Progenitor cell of endocrine pancreas (in vitro differentiated cells): ENCODE results near the gene RPRD1B. TPM values are rescaled to one million over a fixed set of nuclear protein-coding genes. Genes with fewer than 3 reads are reported as not detected.

ENCODE experiments used
- DNase-seq: peaks from one replicate; pipeline ENCODE4 v3.0.0; 2021; ENCODE audit warnings: low spot score; ENCODE audit not compliant: unreplicated experiment
- H3K27ac Mint-ChIP-seq: 2 replicates; pipeline ENCODE4 v1.8.0; 2021; ENCODE audit warnings: mild to moderate bottlenecking, moderate library complexity, mixed read lengths
- H3K27me3 Mint-ChIP-seq: 2 replicates; pipeline ENCODE4 v1.8.0; 2021; ENCODE audit warnings: mixed read lengths
- H3K36me3 Mint-ChIP-seq: 2 replicates; pipeline ENCODE4 v1.8.0; 2022; ENCODE audit warnings: mixed read lengths; ENCODE audit not compliant: insufficient read depth
- H3K4me1 Mint-ChIP-seq: 2 replicates; pipeline ENCODE4 v1.8.0; 2021; ENCODE audit warnings: low read depth, mixed read lengths
- H3K4me3 Mint-ChIP-seq: 2 replicates; pipeline ENCODE4 v1.8.0; 2021; ENCODE audit warnings: low read depth, mild to moderate bottlenecking, moderate library complexity, mixed read lengths
- H3K9me3 Mint-ChIP-seq: 2 replicates; pipeline ENCODE4 v1.8.0; 2021; ENCODE audit warnings: low read depth, mixed read lengths
- total RNA-seq: library from RNA; stranded (reverse); gene quantifications from 2 replicates; pipeline ENCODE4 v1.2.1, GENCODE V29; 2021
- TF ChIP-seq, protein P1 (sequence below): fragments of 200-600 bp; sonication (generic); IDR thresholded peaks from one replicate; pipeline ENCODE4 v1.5.0; 2021; ENCODE audit warnings: antibody characterized with exemption, mild to moderate bottlenecking; ENCODE audit not compliant: unreplicated experiment

RPRD1B gene
- total RNA-seq, 1 donor from 2014 or later = 31.7 TPM

GRCh38 chr20:38139977-38140753 is 106.6 kb downstream of the RPRD1B start:
- no peaks in the 10 kb centered on the region for H3K36me3 Mint-ChIP-seq
- TF ChIP-seq, protein P1, sequence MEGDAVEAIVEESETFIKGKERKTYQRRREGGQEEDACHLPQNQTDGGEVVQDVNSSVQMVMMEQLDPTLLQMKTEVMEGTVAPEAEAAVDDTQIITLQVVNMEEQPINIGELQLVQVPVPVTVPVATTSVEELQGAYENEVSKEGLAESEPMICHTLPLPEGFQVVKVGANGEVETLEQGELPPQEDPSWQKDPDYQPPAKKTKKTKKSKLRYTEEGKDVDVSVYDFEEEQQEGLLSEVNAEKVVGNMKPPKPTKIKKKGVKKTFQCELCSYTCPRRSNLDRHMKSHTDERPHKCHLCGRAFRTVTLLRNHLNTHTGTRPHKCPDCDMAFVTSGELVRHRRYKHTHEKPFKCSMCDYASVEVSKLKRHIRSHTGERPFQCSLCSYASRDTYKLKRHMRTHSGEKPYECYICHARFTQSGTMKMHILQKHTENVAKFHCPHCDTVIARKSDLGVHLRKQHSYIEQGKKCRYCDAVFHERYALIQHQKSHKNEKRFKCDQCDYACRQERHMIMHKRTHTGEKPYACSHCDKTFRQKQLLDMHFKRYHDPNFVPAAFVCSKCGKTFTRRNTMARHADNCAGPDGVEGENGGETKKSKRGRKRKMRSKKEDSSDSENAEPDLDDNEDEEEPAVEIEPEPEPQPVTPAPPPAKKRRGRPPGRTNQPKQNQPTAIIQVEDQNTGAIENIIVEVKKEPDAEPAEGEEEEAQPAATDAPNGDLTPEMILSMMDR = no peak

DNA sequence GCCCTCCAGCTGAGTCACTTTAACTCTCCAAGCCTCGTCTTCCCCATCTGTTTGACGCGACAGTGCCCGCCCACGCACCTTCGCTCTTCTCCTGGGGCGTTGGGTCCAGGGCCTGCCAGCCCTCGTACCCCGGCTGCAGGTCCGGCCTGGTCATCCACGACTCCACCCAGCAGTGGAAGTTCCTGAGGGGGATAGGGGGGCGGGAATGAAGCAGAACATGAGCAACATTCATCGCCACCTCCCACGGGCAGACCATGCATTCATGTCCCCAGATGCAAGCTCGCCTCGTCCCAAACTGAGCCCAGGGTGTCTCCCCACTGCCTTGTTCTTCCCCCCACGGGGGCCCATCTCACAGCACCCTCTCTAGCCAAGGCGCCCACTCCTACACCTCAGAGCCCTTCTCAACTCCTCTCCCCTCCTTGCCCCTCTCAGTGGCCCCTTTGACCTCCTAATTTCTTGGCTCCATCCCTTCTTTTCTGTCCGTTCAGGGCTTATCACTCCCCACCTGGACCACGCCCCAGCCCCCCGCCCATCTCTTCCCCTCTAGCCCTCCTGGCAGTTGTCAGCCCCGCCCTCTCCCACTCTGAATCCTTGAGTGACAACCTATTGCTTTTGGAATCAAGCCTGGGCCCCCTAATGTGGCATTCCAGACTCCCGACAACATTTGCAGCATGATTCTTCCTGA is 107.8 kb downstream of the RPRD1B start:
- no peak for DNase-seq
- Mint-ChIP-seq H3K27ac (no peak overlapping the region), H3K9me3 (no peaks in the 10 kb centered on the region), H3K27me3 (peaks cover 8% of the 10 kb centered on the region), H3K4me3 (no peak overlapping the region), H3K36me3 (no peaks in the 10 kb centered on the region), H3K4me1 (peaks cover 11% of the 10 kb centered on the region)
- TF ChIP-seq, protein P1 = no peak

More at GRCh38 chr20:38139977-38140753, 106.6 kb downstream of the RPRD1B start:
- no peak overlapping the region for H3K27ac Mint-ChIP-seq
- no peak overlapping the region for H3K4me3 Mint-ChIP-seq
- H3K9me3 Mint-ChIP-seq = no peaks in the 10 kb centered on the region
- DNase-seq = no peak
- peaks cover 8% of the 10 kb centered on the region for H3K27me3 Mint-ChIP-seq
- peaks cover 11% of the 10 kb centered on the region for H3K4me1 Mint-ChIP-seq

Other genes with a start within 250 kb of the RPRD1B start
- gene VSTM2L, start 130.6 kb upstream of the RPRD1B start, total RNA-seq = 5.0 and 6.2 TPM in 2 replicates
- 45.8 and 51.9 TPM in 2 replicates for gene TTI1, start 290 bp upstream of the RPRD1B start, total RNA-seq
- 0.72 and 1.3 TPM in 2 replicates for gene TGM2, start 131.5 kb downstream of the RPRD1B start, total RNA-seq
- 0.16 and 0.29 TPM in 2 replicates for gene KIAA1755, start 227.0 kb downstream of the RPRD1B start, total RNA-seq